Activated effector memory CD4-positive, alpha-beta T cell treated with anti-CD3 and anti-CD28 coated beads, Interleukin-2, amount 50 U/mL, for 16 hours (primary cell): ENCODE results near the gene TMEM116.
"Not testable (repeated sequence)": the region's sequence is repeated elsewhere in the genome, so short reads cannot be mapped to it uniquely, and the experiment has no call there.

Source experiments
- DNase-seq: peaks from one replicate; pipeline ENCODE4 v3.0.0-alpha.2; 2020

Gene TMEM116

DNA sequence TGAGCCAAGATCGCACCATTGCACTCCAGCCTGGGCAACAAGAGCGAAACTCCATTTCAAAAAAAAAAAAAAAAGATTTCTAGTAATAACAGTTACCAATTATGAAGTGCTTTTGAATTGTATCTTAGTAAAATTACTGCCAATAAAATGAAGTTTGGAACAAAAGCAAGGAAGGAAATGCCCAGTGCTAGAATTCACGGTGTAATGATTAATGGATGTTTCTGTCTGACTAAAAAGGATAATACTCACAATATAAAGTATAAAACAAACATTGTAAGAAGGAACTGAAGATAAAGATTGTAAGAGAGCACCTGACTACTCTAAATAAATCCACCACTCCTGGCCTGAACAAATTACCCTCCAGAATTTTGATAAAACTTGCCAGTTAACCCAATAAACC is 4.0 kb downstream of the TMEM116 start:
- no peak for DNase-seq

DNA sequence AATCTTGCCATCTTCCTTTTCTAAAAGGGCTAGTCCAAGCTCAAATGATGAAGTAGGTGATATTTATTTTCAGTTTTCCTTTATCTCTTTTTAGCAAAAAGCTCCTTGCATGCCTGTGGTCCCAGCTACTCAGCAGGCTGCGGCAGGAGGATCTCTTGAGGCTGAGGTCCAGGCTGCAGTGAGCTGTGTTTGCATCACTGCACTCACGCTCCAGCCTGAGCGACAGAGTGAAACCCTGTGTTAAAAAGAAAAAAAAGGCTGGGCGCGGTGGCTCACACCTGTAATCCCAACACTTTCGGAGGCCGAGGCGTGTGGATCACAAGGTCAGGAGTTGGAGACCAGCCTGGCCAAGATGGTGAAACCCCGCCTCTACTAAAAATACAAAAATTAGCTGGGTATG is 5.0 kb downstream of the TMEM116 start:
- no peak for DNase-seq

DNA sequence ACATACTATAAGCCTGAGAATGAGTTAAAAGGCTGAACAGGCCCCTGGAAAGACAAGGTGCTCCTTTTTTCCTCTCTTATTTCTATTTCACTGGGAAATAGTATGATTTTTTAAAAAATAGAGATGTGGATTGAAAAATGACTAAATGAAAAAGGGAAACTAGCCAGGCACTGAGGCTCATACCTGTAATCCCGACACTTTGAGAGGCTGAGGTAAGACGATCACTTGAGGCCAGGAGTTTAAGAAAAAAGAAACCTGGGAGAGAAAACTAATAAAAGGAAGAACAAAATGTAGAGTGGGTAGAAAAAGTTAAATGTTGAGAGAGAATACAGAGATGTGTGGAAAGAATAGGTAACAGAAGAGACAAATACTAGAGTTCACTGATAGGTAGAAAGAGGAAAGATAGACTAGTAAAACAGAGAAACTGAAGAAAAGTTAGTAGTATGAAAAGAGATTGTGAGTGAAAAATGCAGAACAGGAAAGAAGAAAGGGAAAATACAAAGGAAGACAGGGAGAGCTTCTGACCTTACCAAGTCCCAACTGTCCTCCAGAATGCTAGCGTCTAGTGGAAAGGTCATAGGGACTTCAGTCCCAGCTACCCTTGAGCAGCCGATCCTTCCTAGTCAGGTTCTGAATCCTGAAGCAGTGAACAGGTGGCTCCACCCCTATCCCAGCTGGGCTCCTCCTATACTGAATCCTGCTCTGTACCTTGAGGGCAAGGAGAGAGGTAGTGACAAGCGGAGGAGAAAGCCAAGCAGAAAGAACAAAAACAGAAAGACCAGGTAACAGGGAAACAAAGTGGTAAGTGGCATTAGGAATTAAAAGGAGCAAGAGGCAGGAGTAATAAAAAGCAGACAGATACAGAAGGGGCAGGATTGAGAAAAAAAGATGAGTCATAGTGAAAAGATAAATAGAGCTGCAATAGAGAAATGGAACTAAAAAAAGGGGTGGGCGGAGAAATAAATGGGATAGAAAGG is 7.3 kb downstream of the TMEM116 start:
- no peak for DNase-seq

GRCh38 chr12:112004041-112004440 is 8.9 kb downstream of the TMEM116 start:
- no peak for DNase-seq

DNA sequence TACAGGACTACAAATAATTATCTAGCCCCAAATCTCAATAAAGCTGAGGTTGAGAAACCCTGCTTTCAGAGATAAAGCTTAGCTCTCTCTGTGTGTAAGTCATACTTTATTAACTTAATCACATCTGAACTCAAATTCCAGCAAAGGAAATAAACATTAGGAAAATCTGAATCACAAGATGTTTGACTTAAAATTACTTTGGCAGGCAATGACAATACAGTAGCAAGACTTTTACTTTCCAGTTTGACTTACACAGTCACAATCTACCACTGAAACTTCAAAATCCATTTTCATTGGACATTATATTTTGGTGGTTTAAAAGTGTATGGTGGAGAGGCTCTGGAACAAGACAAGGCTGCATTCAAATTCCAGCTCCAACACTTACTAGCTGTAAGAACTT is 11.4 kb downstream of the TMEM116 start:
- DNase-seq, result no peak

- no peak for DNase-seq
Measured at GRCh38 chr12:112000820-112001219, 12.1 kb downstream of the TMEM116 start.

- not testable (repeated sequence) for DNase-seq
Measured at GRCh38 chr12:111999129-111999528, 13.8 kb downstream of the TMEM116 start.

GRCh38 chr12:111998015-111998414 is 14.9 kb downstream of the TMEM116 start:
- no peak for DNase-seq

GRCh38 chr12:111997300-111997699 is 15.7 kb downstream of the TMEM116 start:
- DNase-seq, result no peak

DNA sequence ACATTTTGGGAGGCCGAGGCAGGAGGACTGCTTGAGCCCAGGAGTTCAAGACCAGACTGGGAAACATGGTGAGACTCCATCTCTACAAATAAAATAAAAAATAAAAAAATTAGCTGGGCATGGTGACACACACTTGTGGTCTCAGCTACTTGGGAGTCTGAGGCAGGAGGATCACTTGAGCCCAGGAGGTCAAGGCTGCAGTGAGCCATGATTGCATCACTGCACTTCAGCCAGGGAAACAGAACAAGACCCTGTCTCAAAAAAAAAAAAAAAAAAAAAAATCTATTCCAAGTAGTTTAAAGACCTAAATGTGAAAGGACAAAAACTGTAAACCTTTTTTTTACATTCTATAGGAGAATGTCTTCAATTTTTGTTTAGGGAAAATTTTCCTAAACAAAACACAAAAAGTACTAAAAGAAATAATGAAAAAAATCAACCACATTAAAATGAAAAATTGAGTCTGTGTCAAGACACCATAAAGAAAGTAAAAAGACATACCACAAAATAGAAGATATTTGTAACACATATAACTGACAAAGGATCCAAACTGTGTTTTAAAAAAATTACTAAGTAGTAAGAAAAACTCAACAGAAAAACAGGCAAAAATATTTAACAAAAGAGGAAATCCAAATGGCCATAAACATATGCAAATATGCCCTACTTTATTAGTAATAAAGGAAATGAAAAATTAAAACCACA is 17.0 kb downstream of the TMEM116 start:
- DNase-seq, result no peak

DNA sequence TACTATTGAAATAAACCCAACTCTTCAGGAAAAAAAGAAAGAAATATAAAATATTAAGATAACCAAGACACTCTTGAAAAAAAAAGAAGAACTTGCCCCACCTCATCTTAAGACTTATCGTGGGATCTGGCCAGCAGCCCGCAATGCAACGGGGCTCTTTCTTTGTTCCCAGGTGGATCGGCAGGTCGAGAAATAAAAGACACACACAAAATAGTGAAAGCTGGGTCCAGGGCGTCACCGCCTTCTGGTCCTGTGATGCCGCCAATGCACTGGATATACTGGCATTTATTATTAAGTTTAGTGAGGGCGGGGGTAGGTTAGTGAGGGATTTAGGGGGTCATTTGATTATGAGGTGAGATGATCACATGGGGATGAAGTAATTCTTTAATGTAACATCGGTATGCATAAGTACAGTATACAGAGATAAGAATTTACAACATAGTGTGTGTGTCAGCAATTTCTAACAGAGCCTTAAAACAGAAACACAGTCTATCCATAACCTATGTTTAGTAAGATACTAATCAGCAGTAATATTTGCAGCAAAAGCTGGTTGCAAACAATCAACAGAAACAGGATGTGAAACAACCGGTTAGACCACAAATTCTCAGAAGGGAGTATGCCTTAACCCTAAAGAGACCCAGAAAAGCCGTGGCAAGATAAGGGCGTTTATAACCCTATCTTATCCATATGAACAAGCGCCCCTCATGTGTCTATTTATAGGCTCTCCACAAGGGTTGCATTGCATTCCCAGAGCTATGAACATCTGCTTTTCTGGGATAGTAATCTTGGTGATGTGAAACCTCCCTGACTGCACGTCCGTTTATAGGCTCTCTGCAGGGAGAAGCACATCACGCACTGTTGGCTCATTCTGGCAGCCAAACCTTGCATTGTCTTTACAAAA is 18.5 kb downstream of the TMEM116 start:
- not testable (repeated sequence) for DNase-seq

GRCh38 chr12:111993292-111994150 is 19.4 kb downstream of the TMEM116 start:
- DNase-seq, result no peak

DNA sequence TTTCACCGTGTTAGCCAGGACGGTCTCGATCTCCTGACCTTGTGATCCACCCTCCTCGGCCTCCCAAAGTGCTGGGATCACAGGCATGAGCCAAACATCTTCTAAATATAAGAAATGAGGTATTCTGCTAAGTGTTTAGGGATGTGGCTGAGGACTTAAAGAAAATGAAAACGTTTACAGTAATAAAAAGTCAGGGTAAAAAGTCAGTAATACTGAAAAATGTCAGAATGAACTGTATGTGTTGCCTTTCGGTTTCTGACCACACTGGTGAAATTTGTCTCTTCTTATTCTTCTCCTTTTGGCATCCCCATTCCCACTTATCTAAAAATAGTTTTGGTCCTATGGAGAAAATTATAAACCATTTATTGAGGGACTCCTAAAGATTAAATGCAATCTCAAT is 20.5 kb downstream of the TMEM116 start:
- DNase-seq, result no peak

DNA sequence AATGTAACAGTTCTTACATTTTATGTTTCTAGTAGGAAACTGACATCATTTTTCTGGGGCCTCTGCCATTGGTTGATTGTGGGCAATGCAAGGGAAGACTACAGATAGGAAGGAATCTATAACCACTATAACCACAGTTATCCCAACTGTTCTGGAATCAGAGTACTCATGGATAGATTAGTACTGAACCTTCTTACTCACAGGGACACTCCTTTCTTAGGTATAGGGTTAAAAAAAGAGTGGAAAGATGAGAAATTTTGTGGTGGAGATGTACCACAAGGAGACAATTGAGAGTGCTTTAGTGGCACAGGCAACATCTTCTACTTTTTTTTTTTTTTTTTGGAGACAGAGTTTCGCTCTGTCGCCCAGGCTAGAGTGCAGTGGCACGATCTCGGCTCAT is 21.0 kb downstream of the TMEM116 start:
- no peak for DNase-seq

GRCh38 chr12:111991535-111991934 is 21.4 kb downstream of the TMEM116 start:
- DNase-seq, result no peak

GRCh38 chr12:111984820-111985219 is 28.1 kb downstream of the TMEM116 start:
- DNase-seq, result no peak

DNA sequence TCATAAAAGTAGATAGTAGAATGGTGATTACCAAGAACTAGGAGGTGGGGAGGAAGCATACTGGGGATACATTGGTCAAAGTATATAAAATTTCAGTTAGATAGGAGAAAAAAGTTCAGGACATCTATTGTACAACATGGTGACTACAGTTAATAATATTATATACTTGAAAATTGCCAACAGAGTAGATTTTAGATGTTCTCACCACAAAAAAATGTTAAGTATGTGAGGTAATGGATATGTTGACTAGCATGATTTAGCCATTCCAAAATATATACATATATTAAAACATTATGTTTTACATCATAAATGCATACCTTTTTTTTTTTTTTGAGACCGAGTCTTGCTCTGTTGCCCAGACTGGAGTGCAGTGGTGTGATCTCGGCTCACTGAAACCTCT is 31.0 kb downstream of the TMEM116 start:
- DNase-seq, result no peak

DNA sequence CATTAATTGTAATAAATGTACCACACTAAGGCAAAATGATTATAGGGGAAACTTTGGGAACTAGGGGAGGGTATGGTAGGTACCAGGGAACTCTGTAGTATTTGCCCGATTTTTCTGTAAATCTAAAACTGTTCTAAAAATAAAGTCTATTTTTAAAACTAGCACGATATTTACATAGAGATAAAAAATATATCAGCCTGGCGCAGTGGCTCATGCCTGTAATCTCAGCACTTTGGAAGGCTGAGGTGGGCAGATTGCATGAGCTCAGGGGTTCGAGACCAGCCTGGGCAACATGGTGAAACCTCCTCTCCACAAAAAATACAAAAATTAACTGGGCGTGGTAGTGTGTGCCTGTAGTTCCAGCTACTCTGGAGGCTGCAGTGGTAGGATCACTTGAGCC is 32.4 kb downstream of the TMEM116 start:
- DNase-seq, result no peak

GRCh38 chr12:111978545-111978944 is 34.4 kb downstream of the TMEM116 start:
- DNase-seq, result no peak

- no peak for DNase-seq
Measured at GRCh38 chr12:111976860-111977259, 36.1 kb downstream of the TMEM116 start.

DNA sequence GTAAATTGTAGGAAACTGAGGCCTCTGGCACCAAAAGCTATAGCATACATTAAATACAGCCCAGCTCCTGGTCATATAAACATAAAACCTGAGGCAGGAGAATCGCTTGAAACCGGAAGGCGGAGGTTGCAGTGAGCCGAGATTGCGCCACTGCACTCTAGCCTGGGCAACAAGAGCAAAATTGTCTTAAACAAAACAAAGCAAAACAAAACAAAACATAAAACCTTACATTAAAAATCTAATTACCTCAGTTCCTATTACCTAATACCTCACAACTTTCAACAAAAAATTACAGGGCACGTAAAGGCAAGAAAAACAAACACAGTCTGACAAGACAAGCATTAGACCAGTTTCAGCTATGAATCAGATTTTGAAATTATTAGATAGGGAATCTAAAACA is 36.7 kb downstream of the TMEM116 start:
- DNase-seq, result no peak
